PFSK-1 (cell line): Measurements from ENCODE around the gene PLGLB1.
"Not testable (repeated sequence)": the region's sequence is repeated elsewhere in the genome, so short reads cannot be mapped to it uniquely, and the experiment has no call there.

Experiments used
- POLR2AphosphoS5 ChIP-seq: IDR thresholded peaks from 2 replicates; pipeline ENCODE4 v1.6.1; 2012; ENCODE audit warnings: low read depth, mild to moderate bottlenecking, control low read depth, low read length, moderate library complexity
- REST ChIP-seq, 2 experiments: IDR thresholded peaks; 2 replicates each; pipeline versions ENCODE4 v1.6.1 to v1.8.0; 2011 to 2012; ENCODE audit warnings: low read depth in 2 of 2, low read length in 2 of 2, control low read depth in 1 of 2, inconsistent platforms in 1 of 2, mild to moderate bottlenecking in 1 of 2, moderate library complexity in 1 of 2; ENCODE audit not compliant: insufficient read depth in 1 of 2
- SIN3A ChIP-seq: IDR thresholded peaks from 2 replicates; pipeline ENCODE4 v1.6.1; 2012; ENCODE audit warnings: mild to moderate bottlenecking, low read length, moderate library complexity, borderline replicate concordance; ENCODE audit not compliant: insufficient read depth

- TF ChIP-seq SIN3A; POLR2AphosphoS5; REST (IDR thresholded peaks at IDR 0.05; ENCODE audit: insufficient read depth in 1 of 2, low read depth in 2 of 2, low read length in 2 of 2): not testable (repeated sequence)
These were observed at the start of gene PLGLB1 for GRCh38 chr2:87021744-87022143.
